WTC11 (cell line): Measurements from ENCODE around the gene PTPRN2.

ENCODE experiments used
- CBFB ChIP-seq: sonication (generic); formaldehyde crosslinking; IDR thresholded peaks from 2 replicates; pipeline ENCODE4 v1.8.1; 2022; ENCODE audit warnings: mild to moderate bottlenecking, low read depth, missing genetic modification reagents
- CREB1 ChIP-seq: sonication (generic); formaldehyde crosslinking; IDR thresholded peaks from 2 replicates; pipeline ENCODE4 v1.8.0; 2023; ENCODE audit warnings: mild to moderate bottlenecking, missing genetic modification reagents
- CTCF ChIP-seq: fragments of 200-600 bp; IDR thresholded peaks from 2 replicates; pipeline ENCODE4 v1.8.0; 2022; ENCODE audit warnings: antibody characterized with exemption
- EMX1 ChIP-seq: fragments of 250-450 bp; sonication (Bioruptor Pico); IDR thresholded peaks from 2 replicates; pipeline ENCODE4 v1.8.0; 2021; ENCODE audit warnings: mild to moderate bottlenecking
- FOXP1 ChIP-seq: sonication (generic); formaldehyde crosslinking; IDR thresholded peaks from 2 replicates; pipeline ENCODE4 v1.8.0; 2022; ENCODE audit warnings: missing genetic modification reagents, mild to moderate bottlenecking, moderate library complexity, borderline replicate concordance
- JUN ChIP-seq: sonication (generic); formaldehyde crosslinking; IDR thresholded peaks from 2 replicates; pipeline ENCODE4 v1.8.0; 2023; ENCODE audit warnings: mild to moderate bottlenecking, missing genetic modification reagents
- NR3C1 ChIP-seq: sonication (generic); formaldehyde crosslinking; conservative IDR thresholded peaks from 2 replicates; pipeline ENCODE4 v1.8.1; 2023; ENCODE audit warnings: low read depth, mild to moderate bottlenecking, missing genetic modification reagents
- SP1 ChIP-seq: sonication (generic); formaldehyde crosslinking; conservative IDR thresholded peaks from 2 replicates; pipeline ENCODE4 v1.8.1; 2022; ENCODE audit warnings: missing genetic modification reagents
- STAT6 ChIP-seq: sonication (generic); formaldehyde crosslinking; conservative IDR thresholded peaks from 2 replicates; pipeline ENCODE4 v1.8.1; 2023; ENCODE audit warnings: mild to moderate bottlenecking, low read depth, missing genetic modification reagents, moderate library complexity
- TCF7 ChIP-seq: sonication (generic); formaldehyde crosslinking; IDR thresholded peaks from 2 replicates; pipeline ENCODE4 v1.8.0; 2022; ENCODE audit warnings: mild to moderate bottlenecking, low read depth, missing genetic modification reagents, moderate library complexity
- TEAD1 ChIP-seq: sonication (generic); formaldehyde crosslinking; IDR thresholded peaks from 2 replicates; pipeline ENCODE4 v1.8.0; 2022; ENCODE audit warnings: mild to moderate bottlenecking, missing genetic modification reagents
- USF1 ChIP-seq: sonication (generic); formaldehyde crosslinking; IDR thresholded peaks from 2 replicates; pipeline ENCODE4 v1.8.0; 2022; ENCODE audit warnings: mild to moderate bottlenecking, missing genetic modification reagents
- TF ChIP-seq, protein P1 (sequence below): sonication (generic); formaldehyde crosslinking; IDR thresholded peaks from 2 replicates; pipeline ENCODE4 v1.8.0; 2022; ENCODE audit warnings: mild to moderate bottlenecking, missing genetic modification reagents
- TF ChIP-seq, protein P2 (sequence below): sonication (generic); formaldehyde crosslinking; IDR thresholded peaks from 2 replicates; pipeline ENCODE4 v1.8.1; 2022; ENCODE audit warnings: low read depth, mild to moderate bottlenecking, moderate library complexity, missing genetic modification reagents, borderline replicate concordance

DNA sequence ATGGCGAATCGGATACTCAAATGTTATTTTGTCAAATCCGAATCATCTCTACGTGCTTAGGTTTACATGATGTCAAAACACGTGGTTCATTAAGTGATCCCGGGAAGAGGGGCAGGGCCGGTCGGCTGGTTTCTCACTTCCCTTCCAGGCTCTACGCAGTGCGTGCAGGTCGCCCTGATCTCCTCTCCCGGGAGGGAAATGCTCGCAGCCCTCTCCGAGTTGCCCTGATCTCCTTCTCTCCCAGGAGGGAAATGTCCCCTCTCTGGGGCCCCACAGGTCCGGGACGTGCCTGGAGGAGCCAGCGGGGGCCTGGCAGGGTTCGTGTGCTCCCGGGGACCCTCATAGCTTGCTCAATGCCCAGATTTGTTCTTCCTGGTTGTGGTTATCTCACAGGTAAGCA, 1048.1 kb downstream of the PTPRN2 start:
- TF ChIP-seq SP1 (CRISPR knock-in tag), result no peak
- TF ChIP-seq CTCF, result no peak
- TF ChIP-seq STAT6 (CRISPR knock-in tag), result no peak
- TF ChIP-seq JUN (CRISPR knock-in tag), result no peak
- TF ChIP-seq, protein P1, sequence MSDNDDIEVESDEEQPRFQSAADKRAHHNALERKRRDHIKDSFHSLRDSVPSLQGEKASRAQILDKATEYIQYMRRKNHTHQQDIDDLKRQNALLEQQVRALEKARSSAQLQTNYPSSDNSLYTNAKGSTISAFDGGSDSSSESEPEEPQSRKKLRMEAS (CRISPR knock-in tag), result no peak
- no peak for TF ChIP-seq CBFB (CRISPR knock-in tag)
- TF ChIP-seq EMX1 (CRISPR knock-in tag), result no peak
- TF ChIP-seq TEAD1 (CRISPR knock-in tag), result no peak
- no peak for TF ChIP-seq TCF7
- TF ChIP-seq, protein P2, sequence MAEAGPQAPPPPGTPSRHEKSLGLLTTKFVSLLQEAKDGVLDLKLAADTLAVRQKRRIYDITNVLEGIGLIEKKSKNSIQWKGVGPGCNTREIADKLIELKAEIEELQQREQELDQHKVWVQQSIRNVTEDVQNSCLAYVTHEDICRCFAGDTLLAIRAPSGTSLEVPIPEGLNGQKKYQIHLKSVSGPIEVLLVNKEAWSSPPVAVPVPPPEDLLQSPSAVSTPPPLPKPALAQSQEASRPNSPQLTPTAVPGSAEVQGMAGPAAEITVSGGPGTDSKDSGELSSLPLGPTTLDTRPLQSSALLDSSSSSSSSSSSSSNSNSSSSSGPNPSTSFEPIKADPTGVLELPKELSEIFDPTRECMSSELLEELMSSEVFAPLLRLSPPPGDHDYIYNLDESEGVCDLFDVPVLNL (CRISPR knock-in tag), result no peak
- no peak for TF ChIP-seq NR3C1 (CRISPR knock-in tag)
- TF ChIP-seq USF1, result no peak
- no peak for TF ChIP-seq CREB1 (CRISPR knock-in tag)
- no peak for TF ChIP-seq FOXP1 (CRISPR knock-in tag)
